NCI-H2171 treated with DMSO at 0.1 percent for 48 hours (cell line): Measurements from ENCODE around the gene MYLK2.
"Not testable (repeated sequence)": the region's sequence is repeated elsewhere in the genome, so short reads cannot be mapped to it uniquely, and the experiment has no call there.

Experiments used
- DNase-seq: peaks from one replicate; lab custom pipeline; 2025; lab: John Stamatoyannopoulos, UW

MYLK2 gene

DNA sequence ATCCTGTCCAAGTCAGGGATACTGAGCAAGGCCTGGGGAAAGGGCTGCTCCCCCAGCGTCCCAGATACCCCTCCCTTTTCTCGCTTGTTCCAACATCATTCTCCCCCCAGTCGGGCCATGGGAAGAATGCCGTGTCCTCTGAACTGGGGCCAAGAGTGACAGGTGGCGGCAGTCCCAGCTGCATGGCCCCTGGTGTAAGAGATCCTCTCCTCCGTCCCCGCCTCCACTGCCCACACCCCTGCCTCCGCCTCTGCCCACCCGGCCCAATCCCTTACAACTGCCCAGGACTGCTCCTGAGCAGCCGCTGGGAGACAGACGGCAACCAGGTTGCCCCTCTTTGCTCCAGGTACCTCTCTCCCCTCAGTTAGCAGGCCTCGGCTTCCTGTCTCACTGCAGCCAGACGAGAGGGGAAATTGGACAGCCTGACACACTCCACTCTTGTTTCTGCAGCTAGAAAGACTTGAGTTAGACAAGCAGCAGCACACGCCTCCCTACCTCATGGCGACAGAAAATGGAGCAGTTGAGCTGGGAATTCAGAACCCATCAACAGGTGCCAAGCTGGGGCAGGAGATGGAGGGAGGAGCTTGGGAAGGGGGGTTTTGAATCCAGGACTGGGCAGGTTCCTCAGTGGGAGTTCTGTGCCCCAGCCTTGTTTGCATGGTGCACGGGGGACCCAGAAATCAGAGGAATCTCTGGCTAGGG, at the start of gene MYLK2:
Gene MYLK2, plus strand, starts transcription at position 274 of the 702 bp plus-strand sequence. Its CDS starts 225 bp downstream, at position 499.
- no peak for DNase-seq

DNA sequence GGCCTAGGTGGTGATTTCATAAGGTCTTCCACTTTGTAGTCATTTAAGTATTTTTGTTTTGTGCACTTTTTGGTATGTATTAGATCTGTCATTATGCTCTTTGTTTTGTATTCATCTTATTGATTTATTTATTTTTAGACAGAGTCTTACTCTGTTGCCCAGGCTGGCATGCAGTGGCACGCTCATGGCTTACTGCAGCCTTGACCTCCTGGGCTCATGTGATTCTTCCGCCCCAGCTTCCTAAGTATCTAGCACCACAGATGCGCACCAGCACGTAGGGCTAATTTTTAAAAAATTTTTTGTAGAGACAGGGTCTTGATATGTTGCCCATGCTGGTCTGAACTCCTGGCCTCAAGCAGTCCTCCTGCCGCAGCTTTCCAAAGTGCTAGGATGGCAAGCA, 49.5 kb upstream of the MYLK2 start:
- no peak for DNase-seq

DNA sequence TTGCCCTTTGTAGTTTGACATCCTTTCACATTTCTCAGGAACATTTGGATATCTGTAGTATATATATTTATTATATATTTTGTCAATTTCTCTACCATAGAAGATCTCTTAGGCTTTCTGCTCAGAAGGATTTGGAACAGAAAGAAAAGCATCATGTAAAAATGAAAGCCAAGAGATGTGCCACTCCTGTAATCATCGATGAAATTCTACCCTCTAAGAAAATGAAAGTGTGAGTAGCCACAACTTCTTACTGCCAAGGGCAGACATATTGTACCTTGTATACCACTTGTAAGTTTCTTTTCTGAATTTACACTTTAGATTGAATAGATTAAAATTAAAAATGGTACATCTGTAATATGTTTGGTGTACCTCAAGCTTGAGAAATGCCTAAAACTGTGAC, 48.9 kb upstream of the MYLK2 start:
- no peak for DNase-seq

DNA sequence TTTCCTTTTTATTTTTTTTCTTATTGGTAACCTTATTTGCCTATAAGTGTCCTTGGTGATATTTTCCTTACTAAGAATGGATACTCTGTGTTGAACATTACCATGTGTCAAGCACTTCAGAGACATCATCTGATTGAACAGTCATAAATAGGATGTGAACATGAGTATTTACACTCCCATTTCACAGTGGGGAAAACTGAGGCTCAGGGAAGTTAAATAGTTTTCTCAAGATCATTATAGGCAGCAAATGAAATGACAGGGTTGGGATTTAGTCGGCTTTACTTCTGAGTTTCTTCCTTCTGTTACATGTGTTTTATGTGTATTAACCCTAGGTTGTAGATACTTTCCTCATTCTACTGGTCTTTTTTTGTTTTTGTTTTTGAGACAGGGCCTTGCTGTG, 44.7 kb upstream of the MYLK2 start:
- DNase-seq = no peak

DNA sequence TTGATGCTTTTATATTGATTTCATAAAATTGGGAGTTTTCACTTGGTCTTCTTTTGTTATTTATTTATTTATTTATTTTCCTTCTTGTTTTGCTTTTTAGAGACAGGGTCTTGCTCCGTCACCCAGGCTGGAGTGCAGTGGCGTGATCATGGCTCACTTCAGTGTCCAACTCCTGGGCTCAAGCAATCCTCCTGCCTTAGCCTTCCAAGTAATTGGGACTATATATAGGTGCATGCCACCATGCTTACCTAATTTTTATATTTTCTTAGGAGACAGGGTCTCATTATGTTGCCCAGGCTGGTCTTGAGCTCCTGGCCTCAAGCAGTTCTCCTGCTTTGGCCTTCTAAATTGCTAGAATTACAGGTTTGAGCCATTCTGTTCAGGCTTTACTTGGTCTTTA, 38.3 kb upstream of the MYLK2 start:
- no peak for DNase-seq

DNA sequence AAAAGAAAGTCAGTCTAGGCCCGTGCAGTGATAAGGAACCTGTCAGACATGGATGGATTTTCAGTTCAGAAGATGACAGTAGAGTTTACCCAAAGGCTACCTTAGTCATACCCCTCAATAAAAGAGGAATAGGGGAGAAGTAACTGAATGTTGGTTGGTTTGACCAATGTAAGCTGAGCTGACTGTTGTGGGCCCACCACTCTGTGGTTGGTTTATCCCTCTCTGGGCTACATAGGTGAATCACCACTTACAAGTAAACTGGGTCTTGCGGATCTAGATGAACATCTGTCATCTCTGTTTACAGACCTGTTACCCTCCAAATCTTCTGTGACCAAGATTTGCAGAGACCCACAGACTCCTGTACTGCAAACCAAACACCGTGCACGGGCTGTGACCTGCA, 37.2 kb upstream of the MYLK2 start:
- DNase-seq = no peak

DNA sequence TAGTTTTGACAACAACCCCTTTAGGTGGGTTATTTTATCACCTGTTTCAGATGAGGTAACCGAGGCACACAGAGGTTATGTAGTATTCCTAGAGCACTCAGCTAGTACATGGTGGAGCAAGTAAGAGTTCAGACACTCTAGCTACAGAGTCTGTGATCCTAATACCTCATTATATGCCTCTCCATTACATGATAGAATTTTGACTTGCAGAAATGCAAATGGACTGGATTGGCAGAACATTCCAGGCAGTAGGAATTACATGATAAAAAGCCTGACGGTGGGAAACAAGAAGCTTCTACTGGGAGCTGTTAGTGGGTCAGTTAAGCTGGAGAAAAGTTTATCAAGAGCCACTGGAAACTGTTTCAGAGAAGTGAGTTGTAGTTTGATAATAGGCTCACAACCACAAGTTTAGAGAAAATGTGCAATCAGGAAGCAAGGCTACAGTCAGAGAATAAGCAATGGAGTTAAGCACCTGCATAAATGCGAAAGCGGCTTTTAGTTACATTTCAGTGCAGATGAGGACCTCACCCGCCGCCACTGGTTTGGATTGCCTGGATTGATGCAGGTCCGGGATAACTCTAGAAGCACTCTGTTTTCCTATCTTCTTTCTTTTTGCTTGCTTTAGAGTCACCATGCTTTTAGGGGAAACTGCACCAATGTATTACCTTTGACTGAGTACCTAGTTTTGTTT, 34.7 kb upstream of the MYLK2 start:
- no peak for DNase-seq

DNA sequence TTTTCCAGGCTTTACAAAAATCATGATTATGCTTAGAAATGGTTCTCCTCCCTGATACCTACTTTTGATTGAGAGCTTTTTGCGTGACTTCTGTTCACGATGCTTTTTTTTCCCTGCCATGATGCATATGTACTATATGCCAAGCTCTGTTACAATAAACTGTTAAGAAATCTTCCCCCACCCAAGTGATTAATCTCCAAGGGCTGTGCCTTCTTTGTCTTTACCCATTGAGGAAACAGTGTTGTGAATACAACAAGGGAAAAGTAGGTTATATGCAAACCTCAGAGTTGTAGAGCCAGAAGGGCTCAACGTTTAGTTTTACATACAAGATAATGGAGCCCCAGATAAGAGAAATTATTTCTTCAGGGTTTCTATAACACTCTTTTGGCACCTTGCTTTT, 34.1 kb upstream of the MYLK2 start:
- DNase-seq = no peak

DNA sequence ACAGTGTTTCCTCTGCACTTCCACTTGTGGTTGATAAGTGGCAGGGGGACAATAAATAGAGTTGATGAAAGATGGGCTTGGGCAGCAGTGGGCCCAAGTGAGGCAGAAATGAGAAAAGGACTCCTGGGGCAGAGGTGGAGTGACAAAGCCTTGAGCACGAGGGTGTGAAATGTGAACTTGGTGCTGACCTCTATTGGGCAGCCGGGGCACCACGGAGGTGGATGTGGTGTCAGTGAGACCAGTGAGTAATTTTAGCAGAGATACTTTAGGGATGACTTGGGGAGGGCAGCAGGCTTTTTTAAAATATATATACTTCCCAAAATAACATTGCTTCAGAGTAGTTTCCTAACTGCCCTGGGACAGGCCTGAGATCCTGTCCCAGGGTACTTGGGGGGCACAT, 30.6 kb upstream of the MYLK2 start:
- DNase-seq = no peak

DNA sequence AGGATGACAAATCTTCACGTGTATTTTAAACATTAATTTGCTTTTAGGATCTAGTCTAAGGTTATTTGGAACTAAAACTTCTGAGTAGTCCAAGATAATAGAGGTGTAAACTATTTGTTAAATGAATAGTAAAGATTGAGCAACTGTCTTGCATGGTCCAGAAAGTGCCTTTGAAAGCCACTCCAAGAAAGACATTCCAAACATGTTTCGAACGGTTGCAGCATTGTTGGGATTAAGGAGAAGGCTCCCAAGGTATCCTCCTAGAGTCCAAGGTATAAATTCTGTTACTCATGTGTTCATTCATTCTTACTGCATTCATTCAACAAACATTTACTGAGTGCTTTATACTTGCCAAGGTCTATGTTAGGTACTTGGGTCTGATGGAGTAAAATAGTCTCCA, 28.8 kb upstream of the MYLK2 start:
- no peak for DNase-seq

DNA sequence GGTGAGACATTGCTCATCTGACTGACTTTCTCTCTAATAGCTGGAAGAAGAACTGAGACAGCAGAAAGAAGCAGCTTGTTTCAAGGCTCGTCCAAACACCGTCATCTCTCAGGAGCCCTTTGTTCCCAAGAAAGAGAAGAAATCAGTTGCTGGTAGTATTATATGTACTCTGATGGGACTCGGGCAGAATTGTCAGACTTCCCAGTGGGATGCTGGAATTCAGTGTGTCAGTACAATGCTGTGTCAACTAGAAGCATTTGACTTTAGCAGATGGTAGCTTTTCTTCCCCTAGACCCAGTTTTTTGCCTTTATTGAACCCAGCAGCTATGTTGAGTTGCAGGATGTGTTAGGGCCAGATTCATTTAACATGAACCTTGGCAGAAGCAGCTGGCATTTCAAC, 21.8 kb upstream of the MYLK2 start:
- DNase-seq = no peak

DNA sequence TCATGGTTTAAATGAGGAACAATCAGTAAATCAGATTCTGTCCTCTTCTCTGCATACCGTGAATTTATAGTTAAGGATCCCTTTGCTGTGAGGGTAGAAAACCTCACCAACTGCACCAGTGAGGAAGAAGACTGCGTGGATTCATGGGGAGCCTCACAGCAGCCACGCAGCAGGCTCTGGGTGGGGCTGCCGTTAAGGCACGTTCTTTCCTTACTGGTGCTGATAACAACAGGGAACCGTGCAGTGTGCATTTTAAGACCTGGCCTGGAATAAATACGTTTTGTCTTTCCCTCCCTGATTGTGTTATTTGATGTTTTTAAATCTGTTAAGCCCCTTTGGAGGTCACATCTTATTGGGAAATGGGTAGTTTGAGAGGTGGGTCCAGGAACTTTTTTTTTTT, 17.6 kb upstream of the MYLK2 start:
- no peak for DNase-seq

DNA sequence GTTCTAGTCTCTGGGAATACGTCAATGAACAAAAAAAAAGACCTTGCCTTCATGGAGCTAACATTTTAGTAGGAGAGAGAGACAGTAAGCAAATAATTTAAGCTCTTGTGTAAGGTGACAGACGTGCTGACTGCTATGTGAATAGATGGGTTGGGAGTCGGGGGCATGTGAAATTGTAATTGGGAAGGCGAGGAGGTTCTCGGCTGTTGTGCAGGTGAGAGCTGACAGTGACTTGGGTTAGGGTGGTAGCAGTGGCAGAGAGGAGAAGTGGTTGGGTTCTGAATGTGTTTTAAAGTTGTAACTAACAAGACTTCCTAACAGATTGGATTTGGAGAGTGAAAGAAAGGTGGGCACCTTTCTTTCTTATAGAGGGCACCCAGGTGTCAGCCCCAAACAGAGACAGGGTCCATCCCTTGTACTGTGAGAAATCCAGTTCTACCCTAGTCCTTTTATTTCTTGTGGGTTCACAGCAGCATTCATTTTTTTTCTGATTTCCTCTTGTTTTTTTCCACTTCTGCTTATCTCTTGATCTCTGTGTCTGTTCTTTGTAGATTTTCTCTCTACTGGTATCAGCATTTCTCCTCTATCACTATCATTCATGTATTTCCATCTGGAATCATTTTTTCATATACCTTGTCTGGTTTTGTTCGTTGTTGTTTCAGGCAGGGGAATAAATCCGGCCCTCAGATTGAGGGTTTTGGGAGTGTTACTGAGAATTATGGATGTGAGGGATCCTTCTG, 15.4 kb upstream of the MYLK2 start:
- DNase-seq = no peak

DNA sequence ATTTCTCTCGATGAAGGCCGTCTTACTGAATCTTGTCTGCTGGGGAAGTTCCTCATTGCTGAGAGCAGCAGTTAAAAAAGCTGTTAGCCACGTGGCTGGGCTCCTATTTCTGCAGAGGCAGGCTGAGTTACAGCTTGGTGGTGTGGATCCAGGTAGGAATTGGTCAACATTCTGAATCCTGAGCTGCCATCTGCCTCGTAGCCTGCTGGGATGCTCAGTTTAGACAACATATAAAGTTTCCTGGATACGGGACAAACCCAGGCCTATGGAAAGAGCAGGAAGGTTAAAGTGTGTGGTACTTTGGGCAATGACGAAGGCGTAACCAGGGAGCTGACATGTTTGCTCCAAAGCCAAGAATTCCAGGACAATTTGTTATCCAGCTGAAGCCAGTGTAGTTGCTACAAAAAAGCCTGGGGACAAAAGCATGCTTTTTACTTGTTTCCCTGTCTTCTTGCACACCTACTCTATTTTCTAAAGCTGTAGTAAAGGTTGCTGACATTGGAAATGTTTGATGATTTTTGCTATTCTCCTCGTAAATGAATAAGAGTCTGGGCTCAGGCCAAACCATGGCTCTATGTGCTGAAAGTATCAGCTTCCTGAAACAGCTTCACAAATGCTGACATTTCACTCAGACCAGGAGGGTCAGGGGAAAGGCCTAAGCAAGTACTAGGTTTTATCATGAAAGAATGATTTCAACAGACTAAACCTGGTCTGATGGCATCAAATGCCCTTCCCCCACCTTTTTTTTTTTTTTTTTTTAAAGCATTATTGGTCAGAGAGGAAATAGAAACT, 12.4 kb upstream of the MYLK2 start:
- DNase-seq = no peak

DNA sequence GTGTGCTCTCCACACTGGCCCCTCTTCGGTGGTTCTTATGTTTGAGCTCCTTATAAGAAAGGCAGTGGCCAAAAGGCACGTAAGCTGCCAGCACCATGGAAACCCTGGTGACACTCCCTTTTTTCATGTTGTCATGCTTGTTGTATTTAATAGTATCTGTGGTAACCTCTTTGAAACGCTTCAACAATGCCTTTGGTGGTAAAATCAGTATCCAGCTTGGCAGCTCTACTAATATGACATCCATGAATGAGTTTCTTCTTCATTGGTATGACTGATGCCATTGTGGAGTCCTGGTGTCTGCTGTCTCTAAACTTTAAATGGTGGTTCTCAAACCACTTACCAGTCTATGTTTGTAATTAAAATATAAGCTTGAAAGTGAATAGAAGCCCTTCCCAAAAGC, 10.7 kb upstream of the MYLK2 start:
- no peak for DNase-seq

DNA sequence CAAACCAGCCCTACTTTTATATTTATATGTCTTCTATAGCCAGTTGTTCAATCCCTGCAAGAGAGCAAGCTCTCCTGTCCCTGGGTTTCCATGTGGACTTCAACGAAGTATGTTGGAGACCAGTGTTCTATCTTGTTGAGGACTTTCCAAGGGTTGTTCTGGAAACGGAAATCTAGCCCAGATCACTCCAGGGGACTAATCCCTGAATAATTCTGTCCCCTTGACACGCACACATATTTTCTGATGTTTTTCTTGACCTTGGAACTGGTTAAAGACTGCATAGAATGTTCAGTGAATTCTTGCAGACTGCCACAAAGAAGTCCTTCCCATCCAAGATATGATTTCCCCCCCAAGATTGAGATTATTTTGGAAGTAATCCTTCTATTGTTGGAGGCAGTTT, 9.5 kb upstream of the MYLK2 start:
- no peak for DNase-seq

DNA sequence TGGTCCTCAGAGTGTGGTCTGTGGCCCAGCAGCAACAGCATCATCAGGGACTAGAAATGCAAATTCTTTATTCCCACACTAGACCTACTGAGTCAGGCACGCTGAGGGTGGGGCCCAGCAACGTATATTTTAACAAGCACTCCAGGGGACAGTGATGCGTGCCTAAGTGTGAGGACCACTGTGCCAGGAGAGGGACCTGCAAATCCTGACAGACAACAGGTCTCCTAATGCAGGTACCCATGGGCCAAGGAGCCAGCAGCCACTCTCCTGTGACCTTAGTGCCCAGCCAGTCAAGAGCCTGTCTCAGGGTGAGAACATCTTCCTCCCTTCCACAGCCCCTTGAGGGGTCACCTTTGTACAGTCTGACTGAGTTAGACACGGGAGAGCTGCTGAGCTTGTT, 8.0 kb upstream of the MYLK2 start:
- DNase-seq = no peak

DNA sequence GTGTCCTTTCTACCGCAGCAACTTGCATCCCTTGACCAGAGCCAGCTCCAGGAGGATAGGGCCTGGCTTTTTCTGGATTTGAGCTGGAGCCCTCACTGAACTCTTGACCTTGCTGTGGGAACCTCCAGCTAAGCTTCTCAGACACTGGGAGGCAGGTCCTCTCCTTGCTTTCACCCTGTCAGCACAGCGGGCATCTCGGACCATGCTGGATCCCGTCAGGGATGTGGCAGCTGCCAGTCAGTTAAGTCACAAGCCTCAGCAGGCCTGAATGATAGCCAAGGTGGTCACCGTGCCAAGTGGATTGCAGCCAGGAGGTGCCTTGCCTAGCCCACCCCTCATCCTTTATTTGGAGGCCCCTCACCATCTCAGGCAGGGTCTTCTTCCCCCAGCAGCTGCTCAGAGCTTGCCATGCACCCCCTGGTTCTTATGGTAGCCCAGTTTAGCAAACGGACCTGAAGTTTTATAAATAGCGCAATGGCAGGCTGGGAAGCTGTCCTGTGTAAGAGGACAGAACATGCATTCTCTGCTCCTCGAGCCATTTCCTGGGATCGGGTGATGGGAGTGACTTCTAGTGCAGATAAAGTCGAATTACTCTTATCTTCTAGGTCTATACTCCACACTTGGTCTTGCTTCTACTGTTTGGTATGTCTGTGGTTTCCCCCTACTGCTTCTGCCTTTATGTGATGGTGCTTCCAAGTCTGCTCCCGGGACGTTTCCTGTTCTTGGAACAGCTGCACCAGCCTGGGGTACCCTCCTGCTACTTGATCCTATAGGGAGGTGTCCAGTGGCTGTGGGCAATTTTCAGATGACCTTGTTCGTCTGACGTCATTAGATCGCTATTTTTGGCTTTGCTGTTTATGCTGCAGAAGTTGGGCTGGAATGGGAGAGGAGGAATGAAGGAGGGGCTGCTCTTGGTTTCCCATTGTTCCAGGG, 7.1 kb upstream of the MYLK2 start:
- no peak for DNase-seq

DNA sequence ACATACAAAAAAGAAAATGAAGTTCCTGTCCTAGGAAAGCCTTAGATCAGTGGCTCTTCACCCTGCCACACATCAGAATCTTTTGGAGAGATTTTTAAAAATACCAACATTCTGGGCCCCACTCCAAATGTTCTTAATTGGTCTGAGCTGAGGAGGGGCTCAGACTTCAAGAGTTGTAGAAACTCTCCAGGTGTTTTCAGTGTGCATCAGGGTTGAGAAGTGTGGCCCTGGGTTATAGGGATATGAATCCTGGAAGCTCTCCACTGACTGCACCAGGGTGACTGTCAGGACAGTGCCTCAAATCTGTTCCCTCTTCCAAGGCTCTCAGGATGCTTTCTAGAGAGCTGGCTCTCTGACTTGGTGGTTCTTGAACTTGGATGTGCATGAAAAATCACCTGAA, 5.5 kb upstream of the MYLK2 start:
- no peak for DNase-seq

DNA sequence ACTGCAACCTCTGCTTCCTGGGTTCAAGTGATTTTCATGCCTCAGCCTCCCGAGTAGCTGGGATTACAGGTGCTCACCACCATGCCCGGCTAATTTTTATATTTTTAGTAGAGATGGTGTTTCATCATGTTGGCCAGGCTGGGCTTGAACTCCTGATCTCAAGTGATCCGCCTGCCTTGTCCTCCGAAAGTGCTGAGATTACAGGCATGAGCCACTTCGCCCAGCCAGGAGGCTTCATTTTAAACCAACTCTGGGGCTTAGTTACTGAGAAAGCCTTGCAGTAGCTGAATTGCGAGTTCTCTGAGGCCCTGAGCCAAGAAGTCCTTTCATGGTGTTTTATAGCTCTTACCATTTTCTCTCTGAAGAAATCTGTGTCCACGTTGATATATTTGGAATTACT, 5.0 kb upstream of the MYLK2 start:
- DNase-seq = not testable (repeated sequence)
